Breast epithelium (tissue), 4 donors: ENCODE measurements around the gene ANKRD53. TPM values are rescaled to one million over a fixed set of nuclear protein-coding genes. Genes with fewer than 3 reads are reported as not detected.

ENCODE experiments used
- DNase-seq, 2 donors: peaks; one replicate each; pipeline ENCODE4 v3.0.0-alpha.2; 2019; ENCODE audit warnings: low spot score in 2 of 2
- H3K27ac ChIP-seq, 2 donors: fragments of 200-600 bp; sonication (generic) in 1 of 2; one replicate each; pipeline ENCODE4 v1.5.1; 2016 to 2019; ENCODE audit warnings: mild to moderate bottlenecking in 1 of 2
- H3K27me3 ChIP-seq, 2 donors: fragments of 200-600 bp; sonication (generic) in 1 of 2; one replicate each; pipeline versions ENCODE4 v1.5.1 to v1.6.0; 2017 to 2019; ENCODE audit warnings: control low read depth in 1 of 2, mild to moderate bottlenecking in 1 of 2
- H3K36me3 ChIP-seq: fragments of 200-600 bp; one replicate; pipeline ENCODE4 v1.5.1; 2019
- H3K4me1 ChIP-seq, 2 donors: fragments of 200-600 bp; sonication (generic); one replicate each; pipeline ENCODE4 v1.5.1; 2016 to 2019; ENCODE audit warnings: control low read depth in 1 of 2
- H3K4me3 ChIP-seq, 3 donors: fragments of 200-600 bp; sonication (generic); 1 replicate in 2 of 3; 2 replicates in 1 of 3; pipeline ENCODE4 v1.5.1; 2016 to 2019; ENCODE audit warnings: mild to moderate bottlenecking in 3 of 3, moderate library complexity in 2 of 3
- H3K9me3 ChIP-seq, 2 donors: fragments of 200-600 bp; sonication (generic) in 1 of 2; one replicate each; pipeline ENCODE4 v1.5.1; 2016 to 2019; ENCODE audit warnings: control low read depth in 1 of 2
- POLR2A ChIP-seq: fragments of 450-650 bp; IDR thresholded peaks from one replicate; pipeline ENCODE4 v1.6.1; 2016; ENCODE audit warnings: antibody characterized with exemption, mild to moderate bottlenecking, moderate library complexity
- POLR2AphosphoS5 ChIP-seq, 3 donors: sonication (generic); formaldehyde crosslinking; IDR thresholded peaks; one replicate each; pipeline ENCODE4 v1.6.1; 2017; ENCODE audit warnings: antibody characterized with exemption in 3 of 3
- intact Hi-C: fragments of 100-400 bp; cut with DNase I; formaldehyde crosslinking; loops from one replicate; pipeline ENCODE4 v1.15.1; 2023; ENCODE audit warnings: low total_unique reads
- total RNA-seq, 3 donors: library from RNA; depleted of rRNA; stranded (reverse); fragments of >200 nt; gene quantifications; one replicate each; pipeline ENCODE4 v1.1.0, GENCODE V29; 2016
- TF ChIP-seq, protein P1 (sequence below), 3 donors: fragments of 450-650 bp; IDR thresholded peaks; one replicate each; pipeline ENCODE4 v1.5.1; 2016 to 2017; ENCODE audit warnings: antibody characterized with exemption in 3 of 3, mild to moderate bottlenecking in 3 of 3, moderate library complexity in 3 of 3

ANKRD53 gene
- total RNA-seq, 3 donors from 2014 or later = 2.8 to 4.9 (median 3.2) TPM

DNA sequence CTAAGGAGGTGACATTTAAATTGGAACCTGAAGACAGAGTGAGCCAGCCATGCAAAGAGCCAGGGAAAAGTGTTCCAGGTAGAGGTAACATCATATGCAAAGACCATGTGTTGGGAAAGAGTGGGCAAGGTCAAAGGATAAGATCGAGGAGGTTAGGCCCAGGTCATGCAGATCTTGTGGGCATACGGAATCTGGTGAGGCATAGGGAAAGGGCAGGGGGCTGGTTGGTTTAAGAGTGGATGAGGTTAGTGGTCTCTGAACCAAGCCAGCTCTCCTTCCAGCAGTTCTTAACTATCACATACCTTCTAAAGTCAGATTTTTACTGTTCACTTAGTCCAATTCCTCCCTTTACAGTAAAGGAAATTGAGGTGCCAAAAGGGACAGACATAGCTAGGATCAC, 3.0 kb downstream of the ANKRD53 start:
- H3K27ac ChIP-seq = no peak overlapping the region
- no peaks in the 10 kb centered on the region for H3K36me3 ChIP-seq
- TF ChIP-seq, protein P1, sequence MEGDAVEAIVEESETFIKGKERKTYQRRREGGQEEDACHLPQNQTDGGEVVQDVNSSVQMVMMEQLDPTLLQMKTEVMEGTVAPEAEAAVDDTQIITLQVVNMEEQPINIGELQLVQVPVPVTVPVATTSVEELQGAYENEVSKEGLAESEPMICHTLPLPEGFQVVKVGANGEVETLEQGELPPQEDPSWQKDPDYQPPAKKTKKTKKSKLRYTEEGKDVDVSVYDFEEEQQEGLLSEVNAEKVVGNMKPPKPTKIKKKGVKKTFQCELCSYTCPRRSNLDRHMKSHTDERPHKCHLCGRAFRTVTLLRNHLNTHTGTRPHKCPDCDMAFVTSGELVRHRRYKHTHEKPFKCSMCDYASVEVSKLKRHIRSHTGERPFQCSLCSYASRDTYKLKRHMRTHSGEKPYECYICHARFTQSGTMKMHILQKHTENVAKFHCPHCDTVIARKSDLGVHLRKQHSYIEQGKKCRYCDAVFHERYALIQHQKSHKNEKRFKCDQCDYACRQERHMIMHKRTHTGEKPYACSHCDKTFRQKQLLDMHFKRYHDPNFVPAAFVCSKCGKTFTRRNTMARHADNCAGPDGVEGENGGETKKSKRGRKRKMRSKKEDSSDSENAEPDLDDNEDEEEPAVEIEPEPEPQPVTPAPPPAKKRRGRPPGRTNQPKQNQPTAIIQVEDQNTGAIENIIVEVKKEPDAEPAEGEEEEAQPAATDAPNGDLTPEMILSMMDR (IDR thresholded peaks at IDR 0.05) = no peak
- TF ChIP-seq POLR2AphosphoS5 (IDR thresholded peaks at IDR 0.05) = no peak
- TF ChIP-seq POLR2A = no peak
- H3K4me3 ChIP-seq = no peak overlapping the region
- no peaks in the 10 kb centered on the region for H3K4me1 ChIP-seq
- no peaks in the 10 kb centered on the region for H3K27me3 ChIP-seq
- H3K9me3 ChIP-seq = no peaks in the 10 kb centered on the region
- DNase-seq = peak in 1 of 2 donors; percentile 3
- intact Hi-C loops = no loop called here

DNA sequence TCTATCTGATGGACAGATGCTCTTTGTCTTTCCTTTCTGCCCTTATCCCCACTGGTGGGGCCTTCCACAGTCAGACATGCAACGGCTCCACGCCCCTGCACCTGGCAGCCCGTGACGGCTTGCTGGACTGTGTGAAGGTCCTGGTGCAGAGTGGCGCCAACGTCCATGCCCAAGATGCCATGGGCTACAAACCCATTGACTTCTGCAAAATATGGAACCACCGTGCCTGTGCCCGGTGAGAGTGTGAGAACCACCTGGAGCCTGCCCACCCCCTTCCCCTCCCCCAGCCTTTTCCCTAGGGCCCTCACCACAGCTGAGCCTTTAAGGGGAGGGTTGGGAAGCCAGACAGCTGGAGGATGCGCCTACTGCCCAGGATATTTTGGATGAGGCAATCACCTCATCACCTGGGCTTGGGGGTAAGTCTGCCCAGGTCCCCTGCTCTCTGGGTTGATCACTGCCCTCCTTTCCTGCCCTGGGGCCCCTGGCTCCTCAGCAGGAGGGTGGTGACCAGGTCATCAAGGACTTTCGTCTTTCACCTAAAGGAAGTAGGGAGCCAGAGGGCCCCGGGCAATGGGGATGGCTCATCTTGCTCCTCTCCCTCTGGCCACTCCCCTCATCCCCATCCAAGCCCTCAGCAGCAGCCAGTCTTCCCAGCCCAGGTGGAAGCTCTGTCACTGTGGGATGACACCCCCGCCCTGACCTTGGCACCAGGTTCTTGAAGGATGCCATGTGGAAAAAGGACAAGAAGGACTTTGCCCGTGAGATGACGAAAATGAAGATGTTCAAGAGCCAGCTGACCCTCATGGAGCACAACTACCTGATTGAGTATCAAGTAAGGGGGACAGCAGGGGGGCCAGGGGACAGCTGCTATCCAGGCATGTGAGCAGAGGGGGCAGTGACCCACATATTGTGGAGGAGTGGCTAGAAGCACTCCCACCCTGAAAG, 3.7 kb downstream of the ANKRD53 start:
- H3K27me3 ChIP-seq = no peaks in the 10 kb centered on the region
- H3K36me3 ChIP-seq = no peaks in the 10 kb centered on the region
- peak; percentile 12 to 28 for DNase-seq
- no peaks in the 10 kb centered on the region for H3K9me3 ChIP-seq
- H3K4me3 ChIP-seq = no peak overlapping the region
- H3K4me1 ChIP-seq = no peaks in the 10 kb centered on the region
- intact Hi-C loops = no loop called here
- TF ChIP-seq POLR2A (no peak), POLR2AphosphoS5 (IDR thresholded peaks at IDR 0.05) (no peak)
- H3K27ac ChIP-seq = no peak overlapping the region

DNA sequence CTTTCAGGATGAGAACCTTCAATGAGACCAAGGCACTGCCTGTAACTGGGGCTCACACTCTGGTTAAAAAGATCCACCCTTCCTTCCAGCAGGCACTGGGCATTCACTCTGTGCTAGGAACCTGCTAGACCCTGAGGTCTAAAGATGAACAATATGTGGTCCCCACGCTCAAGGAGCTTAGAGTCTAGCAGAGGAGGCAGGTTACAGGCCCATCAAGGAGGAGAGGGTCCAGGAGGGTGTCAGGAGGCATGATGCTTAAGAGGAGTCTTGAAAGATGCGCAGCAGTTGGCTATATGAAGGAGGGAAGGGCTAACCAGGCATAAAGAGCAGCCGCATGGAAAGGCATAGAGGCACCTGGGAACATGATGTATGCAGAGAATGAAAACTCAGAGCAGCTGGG, 4.5 kb downstream of the ANKRD53 start:
- Histone ChIP-seq H3K4me3 (no peak overlapping the region), H3K36me3 (no peaks in the 10 kb centered on the region), H3K27me3 (no peaks in the 10 kb centered on the region), H3K9me3 (no peaks in the 10 kb centered on the region), H3K4me1 (no peaks in the 10 kb centered on the region), H3K27ac (no peak overlapping the region)
- TF ChIP-seq, protein P1 (IDR thresholded peaks at IDR 0.05) = no peak
- no peak for TF ChIP-seq POLR2A
- intact Hi-C loops = no loop called here
- DNase-seq = peak in 1 of 2 donors; percentile 9

DNA sequence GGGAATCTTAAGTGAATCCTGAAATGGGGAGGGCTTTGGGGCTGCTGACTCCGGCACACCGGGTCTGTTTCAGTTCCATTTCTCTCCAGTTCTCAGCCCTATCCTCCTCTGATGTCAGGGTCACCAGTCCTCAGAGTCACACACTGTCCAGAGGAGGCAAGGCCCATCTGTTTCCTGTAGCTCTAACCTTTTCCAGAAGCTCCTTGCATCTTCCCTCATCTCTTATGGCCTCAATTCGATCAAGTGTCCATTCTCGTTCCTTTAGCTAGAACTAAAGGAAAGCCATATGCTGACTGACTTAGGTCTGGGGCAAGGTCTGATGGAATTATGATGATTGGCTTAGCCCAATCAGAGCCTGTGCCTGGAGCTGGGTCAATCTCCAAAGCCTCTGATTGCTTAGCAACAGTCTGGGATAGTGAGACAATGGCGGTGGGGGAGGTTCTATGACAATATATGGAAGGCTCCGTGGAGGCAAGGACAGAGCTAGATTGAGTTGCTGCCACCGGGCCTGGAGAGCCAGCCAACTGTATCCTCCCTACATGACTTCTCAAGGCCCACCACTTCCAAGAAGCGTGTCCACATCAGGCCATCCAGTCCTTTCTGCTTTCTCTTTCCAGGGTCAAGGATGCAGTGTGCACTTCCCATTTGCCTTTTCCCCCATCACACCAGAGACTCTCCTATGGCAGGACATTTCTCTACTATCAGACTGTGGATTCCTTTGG, 5.2 kb downstream of the ANKRD53 start:
- peak; percentile 7 to 25 for DNase-seq

DNA sequence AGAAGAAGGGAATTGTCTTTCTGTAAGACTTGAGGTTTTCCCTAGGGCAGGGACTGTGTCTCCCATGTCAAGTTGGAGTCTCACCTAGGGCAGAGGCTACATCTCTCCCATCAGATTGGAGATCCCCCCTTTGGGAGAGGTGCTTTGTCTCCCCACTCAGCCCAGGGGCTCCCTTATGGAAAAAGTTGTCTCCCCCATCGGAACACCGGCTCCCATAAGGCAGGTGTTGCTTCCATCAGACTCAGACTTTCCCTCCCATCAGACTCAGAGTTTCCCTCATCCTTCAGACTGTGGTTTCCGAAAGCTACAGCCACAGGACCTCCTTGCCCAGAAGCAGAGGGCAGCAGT, 5.8 kb downstream of the ANKRD53 start:
- H3K4me3 ChIP-seq = no peak overlapping the region
- H3K27me3 ChIP-seq = no peaks in the 10 kb centered on the region
- DNase-seq = peak in 1 of 2 donors; percentile 6
- H3K4me1 ChIP-seq = no peaks in the 10 kb centered on the region
- TF ChIP-seq, protein P1 (IDR thresholded peaks at IDR 0.05) = no peak
- no peak for TF ChIP-seq POLR2A
- no peak for TF ChIP-seq POLR2AphosphoS5 (IDR thresholded peaks at IDR 0.05)
- no peaks in the 10 kb centered on the region for H3K36me3 ChIP-seq
- H3K27ac ChIP-seq = no peak overlapping the region
- intact Hi-C loops = no loop called here
- no peaks in the 10 kb centered on the region for H3K9me3 ChIP-seq

More for the DNA sequence above, 5.2 kb downstream of the ANKRD53 start:
- intact Hi-C loops = no loop called here
- Histone ChIP-seq H3K27ac (no peak overlapping the region), H3K4me3 (no peak overlapping the region), H3K4me1 (no peaks in the 10 kb centered on the region), H3K36me3 (no peaks in the 10 kb centered on the region), H3K9me3 (no peaks in the 10 kb centered on the region), H3K27me3 (no peaks in the 10 kb centered on the region)
- no peak for TF ChIP-seq POLR2A
- TF ChIP-seq, protein P1 (IDR thresholded peaks at IDR 0.05) = no peak
- TF ChIP-seq POLR2AphosphoS5 (IDR thresholded peaks at IDR 0.05) = no peak
